ENCODE measurements around the gene SDHB.

The SDHB gene

DNA sequence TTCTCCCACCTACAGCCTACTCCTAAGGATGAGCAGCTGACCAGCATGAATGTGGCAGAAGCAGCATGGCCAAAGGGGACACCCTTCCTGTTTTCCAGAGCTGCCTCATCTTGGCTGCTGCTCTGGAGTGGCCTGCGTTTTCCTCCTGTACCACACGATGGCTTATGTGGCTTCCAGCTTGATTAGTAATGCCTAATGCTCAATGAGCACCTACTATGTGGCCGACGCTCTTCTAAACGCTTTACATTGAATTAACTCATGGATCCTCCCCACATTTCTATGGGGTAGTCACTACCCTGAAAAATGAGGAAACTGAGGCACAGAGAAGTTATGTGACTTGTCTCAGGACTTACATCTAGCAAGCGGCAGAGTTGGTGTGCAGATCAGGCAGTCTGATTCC, 18.0 kb upstream of the SDHB start:
- no peak for DNase-seq

GRCh38 chr1:17070163-17070525, 16.3 kb upstream of the SDHB start:
- no peak for DNase-seq

DNA sequence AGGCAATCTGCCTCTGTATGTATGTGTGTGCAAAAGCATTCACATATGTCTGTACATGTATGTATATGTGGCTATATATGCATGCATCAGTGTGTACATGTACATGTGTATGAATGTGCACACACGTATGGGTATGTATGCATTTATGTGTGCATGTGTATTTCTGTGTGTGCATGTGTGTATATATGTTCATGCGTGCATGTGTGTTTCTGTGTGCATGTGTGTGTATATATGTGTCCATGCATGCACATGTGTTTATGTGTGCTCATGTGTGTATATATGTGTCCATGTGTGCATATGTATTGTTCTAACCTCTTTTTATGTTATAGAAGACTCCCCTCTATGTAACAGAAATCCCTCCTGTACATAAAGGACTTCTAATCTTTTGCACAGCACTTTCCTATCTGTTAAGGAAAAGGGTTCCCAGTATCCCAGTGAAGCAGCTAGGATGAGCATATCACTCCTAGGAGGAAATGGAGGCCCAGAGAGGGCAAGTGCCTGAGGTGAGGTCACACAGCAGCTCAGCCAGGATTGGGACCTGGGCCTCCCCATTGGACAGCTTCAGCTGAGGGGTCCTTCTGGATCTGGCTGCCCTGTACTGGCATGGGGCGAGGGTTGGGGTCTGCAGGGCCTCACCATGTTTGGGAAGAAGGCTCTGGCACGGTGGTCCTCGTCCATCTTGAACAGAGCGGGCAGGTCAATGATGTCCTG, 15.8 kb upstream of the SDHB start:
- DNase-seq: no peak

DNA sequence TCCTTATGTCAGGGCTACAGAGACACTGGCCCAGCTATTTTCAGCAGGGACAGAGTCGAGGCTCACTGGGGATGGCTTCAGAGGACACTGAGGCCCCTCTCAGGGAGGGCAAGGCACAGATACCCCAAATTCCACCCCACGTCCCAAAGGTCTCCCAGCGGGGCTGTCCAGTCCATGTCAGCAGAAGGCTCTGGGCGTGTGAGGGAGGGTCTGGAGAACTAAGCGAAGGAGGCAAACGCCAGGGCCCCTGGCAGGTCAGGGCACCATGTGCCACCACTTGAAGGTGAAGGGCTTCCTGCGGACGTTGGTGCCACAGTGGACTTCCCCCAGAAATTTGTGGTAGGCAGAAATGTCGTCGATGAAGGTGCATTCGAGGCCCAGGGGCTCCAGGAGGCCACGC, 15.0 kb upstream of the SDHB start:
- no peak for DNase-seq

DNA sequence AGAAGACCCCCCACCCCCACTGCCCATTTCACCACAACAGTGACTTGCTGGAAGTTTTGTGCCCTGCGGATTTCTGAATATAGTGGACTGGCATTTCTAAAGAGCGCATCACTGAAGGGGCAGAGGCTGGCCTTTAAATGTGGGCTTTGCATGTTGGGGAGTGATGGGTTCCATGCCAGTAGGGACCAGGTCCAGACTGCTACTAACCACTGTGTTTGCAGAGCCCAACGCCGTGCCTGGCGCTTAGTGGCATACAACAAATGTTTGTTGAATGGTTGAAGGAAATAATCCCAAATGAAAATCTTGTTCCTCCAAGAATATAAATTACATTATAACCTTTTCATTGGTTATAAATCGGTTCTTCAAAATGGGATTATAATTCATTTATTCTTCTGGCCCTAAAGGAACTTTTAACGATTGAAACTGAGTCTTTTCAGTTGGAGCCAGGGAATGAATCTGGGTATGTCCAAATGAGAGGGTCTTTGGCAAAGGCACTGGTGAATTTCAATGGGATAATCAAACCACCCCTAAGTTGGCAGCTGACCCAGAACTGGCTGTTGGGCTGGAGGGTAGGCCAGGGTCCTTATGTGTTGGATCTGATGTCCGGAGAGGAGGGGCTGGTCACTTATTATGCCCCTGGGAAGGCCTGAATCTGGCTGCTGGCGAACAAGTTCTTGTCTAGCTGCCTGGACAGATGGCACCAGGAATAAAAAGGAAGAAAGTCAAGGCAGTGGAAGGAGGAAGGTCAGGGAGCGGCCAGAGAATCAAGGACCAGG, 13.8 kb upstream of the SDHB start:
- DNase-seq: no peak

DNA sequence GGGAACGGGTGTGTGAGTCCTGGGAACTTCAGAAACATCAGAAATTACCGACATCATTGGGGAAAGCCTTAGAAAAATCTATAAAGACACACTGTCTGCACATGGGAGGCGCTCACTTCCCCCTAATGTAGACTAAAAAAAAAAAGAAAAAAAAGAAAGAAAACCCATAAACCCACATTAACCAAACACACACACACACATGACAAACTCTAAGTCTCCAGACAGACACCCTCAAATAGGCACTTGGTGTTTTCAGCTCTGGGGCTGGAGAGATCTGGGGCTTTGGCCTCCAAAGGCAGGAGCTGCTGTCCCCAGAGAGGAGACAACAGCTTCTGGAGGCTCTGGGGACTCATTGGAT, 13.2 kb upstream of the SDHB start:
- no peak for DNase-seq

DNA sequence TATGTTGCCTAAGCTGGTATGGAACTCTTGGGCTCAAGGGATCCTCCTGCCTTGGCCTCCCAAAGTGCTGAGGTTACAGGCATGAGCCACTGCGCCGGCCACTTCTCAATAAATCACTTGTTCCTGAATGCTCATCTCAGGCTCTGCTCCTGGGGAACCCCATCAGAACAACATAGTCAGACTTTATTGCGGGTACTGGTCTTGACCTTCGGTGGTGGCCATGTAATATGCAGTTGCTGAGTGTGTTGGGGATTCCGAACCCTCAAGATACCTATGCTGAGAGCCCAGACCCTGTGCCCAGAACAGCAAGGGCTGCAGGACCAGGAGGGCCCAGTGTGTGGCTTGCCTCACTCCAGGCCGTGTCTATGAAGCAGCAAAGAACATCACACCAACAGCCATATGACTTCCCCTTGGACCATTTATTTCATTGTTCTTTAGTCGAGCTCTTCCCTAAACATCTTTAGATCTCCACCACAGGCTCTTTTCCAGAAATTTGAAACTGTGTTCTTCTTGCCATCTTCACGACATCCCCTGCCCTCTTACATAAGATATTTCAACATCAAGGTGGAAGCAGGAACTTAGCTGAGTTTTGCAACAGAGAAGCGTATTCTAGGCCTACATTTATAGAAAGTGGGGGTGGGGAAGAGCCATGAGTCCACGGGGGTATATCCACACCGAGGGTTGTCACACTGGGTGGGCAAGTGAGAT, 12.7 kb upstream of the SDHB start:
- no peak for DNase-seq

- DNase-seq: no peak
Measured at GRCh38 chr1:17065666-17066065, 11.8 kb upstream of the SDHB start.

GRCh38 chr1:17062751-17063150, 8.9 kb upstream of the SDHB start:
- DNase-seq: peak; percentile 41

- DNase-seq: no peak
Measured at GRCh38 chr1:17061892-17062291, 8.1 kb upstream of the SDHB start.

- no peak for DNase-seq
Measured at GRCh38 chr1:17061486-17061885, 7.7 kb upstream of the SDHB start.

GRCh38 chr1:17060306-17060749, 6.5 kb upstream of the SDHB start:
- no peak for DNase-seq

DNA sequence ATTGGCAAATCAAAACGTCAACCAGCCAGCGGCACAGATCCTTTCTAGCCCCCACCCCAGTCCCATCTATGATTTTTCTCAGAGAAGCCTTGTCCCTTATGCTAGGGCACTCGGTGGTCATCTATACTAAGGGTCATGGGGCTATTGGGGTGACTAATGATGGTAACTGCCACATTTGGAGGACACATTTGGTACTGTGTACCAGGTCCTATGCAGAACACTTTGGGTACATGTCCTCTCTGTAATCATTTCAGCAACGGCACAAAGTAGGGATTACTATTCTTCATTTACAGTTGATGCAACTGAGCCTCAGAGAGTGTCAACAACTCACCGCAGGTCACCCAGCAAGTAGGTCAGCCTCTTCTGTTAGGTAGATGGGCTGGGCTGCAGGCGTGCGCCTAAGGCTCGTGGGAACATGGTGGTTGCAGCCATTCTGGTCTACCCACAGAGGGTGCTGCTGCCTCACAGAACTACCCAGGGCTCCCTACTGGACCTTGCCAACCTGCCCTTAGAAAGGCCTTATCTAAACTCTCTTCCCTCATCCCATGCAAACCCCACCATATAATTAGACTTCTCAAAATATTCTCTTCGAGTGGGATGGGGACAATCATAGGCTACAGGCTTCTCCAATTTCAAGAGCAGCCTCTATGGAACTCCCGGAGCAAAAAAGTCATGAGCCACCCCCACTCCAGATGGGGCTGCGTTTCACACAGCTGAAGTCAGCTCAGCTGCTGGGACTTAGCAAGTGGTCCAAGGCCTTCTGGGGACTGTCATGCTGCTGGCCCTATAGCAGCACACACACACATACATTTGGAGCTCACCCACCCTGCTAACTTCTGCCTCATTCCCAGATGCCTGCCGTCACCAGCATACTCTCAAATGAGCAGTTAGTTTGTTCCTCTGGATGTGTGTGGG, 5.8 kb upstream of the SDHB start:
- peak; percentile 55 for DNase-seq

DNA sequence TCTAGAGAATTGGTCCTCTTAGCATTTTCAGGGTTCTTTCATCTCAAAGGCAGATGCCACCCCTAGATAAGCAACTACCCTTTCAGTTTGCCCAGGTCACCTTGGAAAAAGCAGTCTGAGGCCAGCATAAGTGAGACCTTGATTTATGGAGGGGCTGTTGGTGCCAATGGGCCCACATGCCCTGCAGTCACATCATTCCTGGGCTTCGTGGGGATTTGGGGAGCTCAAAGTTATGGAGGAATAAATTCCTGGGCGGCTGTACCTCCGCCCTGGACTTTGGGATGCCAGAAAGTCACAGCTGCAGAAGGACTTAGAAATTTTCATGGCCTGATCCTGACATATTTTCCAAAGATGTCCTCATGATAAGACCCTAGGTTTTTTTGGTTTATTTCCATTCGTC, 2.7 kb upstream of the SDHB start:
- no peak for DNase-seq

DNA sequence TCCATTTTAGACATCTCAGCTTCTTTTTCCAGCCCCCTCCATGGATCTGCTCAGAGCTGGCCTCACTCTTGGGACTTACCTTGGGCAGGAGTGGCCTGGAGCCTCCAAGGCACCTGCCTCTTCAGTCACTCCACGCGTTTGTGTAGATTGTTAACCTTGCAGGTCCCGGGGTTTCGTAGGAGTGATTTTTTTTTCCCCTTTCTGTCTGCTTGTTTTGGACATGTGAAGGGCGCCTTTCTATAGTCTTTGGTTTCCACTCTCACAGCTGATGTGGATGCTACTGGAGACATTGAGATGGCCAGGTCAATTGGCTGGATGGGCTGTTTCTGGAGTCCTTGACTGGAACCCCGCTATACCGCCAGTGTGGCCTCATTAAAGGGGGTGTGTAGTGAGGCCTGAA, 2.0 kb upstream of the SDHB start:
- no peak for DNase-seq

- DNase-seq: no peak
Measured at GRCh38 chr1:17053086-17053684, 647 bp downstream of the SDHB start.

- no peak for DNase-seq
Measured at GRCh38 chr1:17052641-17053040, 1.2 kb downstream of the SDHB start.

GRCh38 chr1:17052038-17052437, 1.8 kb downstream of the SDHB start:
- no peak for DNase-seq

GRCh38 chr1:17047924-17048323, 5.9 kb downstream of the SDHB start:
- DNase-seq: no peak

GRCh38 chr1:17046334-17046657, 7.5 kb downstream of the SDHB start:
- DNase-seq: no peak

GRCh38 chr1:17045634-17046333, 8.0 kb downstream of the SDHB start:
- peak; percentile 61 for DNase-seq

- DNase-seq: no peak
Measured at GRCh38 chr1:17045150-17045549, 8.7 kb downstream of the SDHB start.

Measured in fibroblast of skin of right quadriceps (primary cell).